Fibroblast of mammary gland (primary cell): ENCODE results near the gene FMR1NB.

Experiments used
- DNase-seq: peaks from one replicate; pipeline ENCODE4 v3.0.0-alpha.2; 2010; ENCODE audit warnings: low read depth
- H3K4me3 ChIP-seq: 2 replicates; pipeline ENCODE4 v1.5.1; 2011; ENCODE audit warnings: low read depth, mild to moderate bottlenecking, low read length, moderate library complexity; ENCODE audit not compliant: control insufficient read depth
- CTCF ChIP-seq: conservative IDR thresholded peaks from 2 replicates; pipeline ENCODE4 v1.5.1; 2011; ENCODE audit warnings: low read depth, low read length, inconsistent platforms; ENCODE audit not compliant: control insufficient read depth, insufficient read depth

Gene FMR1NB

DNA sequence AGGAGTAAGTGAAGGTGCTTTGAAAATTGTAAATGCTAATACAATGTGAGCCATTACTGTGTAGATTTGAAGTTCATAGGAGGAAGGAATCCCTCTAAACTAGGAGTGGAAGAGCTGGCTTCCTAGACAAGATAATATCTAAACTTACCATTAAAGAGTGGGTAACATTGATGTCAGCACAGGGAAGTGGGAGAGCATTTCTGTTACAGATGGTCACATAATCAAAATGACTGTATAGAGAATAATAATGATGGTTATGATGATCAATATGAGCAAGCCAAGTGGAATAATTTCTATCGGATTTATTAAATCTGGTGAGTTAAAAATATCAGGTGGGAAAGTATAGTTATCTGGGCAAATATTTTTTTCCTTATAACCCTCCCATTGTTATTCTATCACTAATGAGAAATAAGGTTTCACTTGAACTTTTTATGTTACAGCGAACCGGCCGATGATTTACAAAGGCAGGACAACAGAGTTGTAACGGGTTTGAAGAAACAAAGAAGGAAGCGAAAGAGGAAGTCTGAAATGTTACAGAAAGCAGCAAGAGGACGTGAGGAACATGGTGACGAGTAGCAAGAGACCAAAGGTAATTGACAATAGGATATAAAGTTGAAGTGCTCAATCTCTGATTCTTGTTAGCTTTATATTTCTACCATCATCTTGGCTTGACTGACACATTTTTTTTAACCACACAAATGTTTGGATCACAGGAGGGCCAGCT, 43.5 kb downstream of the FMR1NB start:
- no peak for TF ChIP-seq CTCF
- H3K4me3 ChIP-seq: no peak overlapping the region
- DNase-seq: no peak

- TF ChIP-seq CTCF: no peak
- H3K4me3 ChIP-seq: no peak overlapping the region
- DNase-seq: no peak
Observed at GRCh38 chrX:148035380-148035779, 54.2 kb downstream of the FMR1NB start.

- DNase-seq: no peak
- TF ChIP-seq CTCF: no peak
- H3K4me3 ChIP-seq: no peak overlapping the region
Observed at GRCh38 chrX:148037020-148037419, 55.9 kb downstream of the FMR1NB start.

DNA sequence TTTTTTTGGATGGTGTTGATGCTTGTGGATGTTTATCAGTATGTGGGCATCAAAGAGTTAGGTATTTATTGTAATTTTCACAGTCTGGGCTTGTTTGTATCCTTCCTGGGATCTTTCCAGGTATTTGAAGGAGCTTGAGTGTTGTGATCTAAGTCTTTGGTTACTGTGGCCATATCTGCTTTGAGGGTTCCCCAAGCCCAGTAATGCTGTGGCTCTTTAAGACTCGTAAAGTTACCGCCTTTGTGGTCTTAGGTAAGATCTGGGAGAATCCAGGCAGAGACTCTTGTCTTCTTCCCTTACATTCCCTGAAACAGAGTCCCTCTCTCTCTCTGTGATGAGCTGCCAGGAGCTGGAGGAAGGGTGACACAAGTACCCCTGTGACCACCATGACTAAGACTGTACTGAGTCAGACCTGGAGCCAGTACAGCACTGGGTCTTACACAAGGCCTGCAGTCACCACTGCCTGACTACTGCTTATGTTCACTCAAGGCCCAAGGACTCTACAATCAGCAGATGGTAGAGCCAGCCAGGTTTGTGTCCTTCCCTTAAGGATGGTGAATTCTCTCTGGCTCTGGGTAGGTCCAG, 62.2 kb downstream of the FMR1NB start:
- DNase-seq: peak; percentile 73
- no peak overlapping the region for H3K4me3 ChIP-seq
- TF ChIP-seq CTCF: no peak

DNA sequence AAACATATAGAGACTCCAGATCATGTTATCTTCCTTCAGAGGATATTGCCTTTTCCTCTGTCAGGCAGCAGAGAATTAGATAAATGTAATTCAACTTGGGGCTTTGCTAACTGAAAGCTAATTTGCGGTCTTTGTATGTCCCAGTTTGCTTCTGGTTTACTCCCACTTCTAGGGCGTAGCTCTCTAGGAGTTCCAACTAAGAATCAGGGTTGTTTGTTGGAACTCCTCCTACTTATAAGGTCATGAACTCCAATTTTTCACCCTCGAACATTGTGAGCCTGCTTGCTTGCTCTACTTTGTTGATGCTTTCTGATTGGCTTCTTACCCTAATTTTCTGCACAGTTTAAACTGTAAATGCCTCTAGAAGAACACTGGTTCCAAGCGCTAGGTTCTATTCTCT, 66.1 kb downstream of the FMR1NB start:
- TF ChIP-seq CTCF: no peak
- no peak overlapping the region for H3K4me3 ChIP-seq
- no peak for DNase-seq

- no peak overlapping the region for H3K4me3 ChIP-seq
- DNase-seq: peak; percentile 45
- TF ChIP-seq CTCF: peak; percentile 61
Observed at GRCh38 chrX:148049441-148049840, 68.3 kb downstream of the FMR1NB start.
